DLD1 (cell line): ENCODE results near the gene TASP1.
"Not testable (repeated sequence)": the region's sequence is repeated elsewhere in the genome, so short reads cannot be mapped to it uniquely, and the experiment has no call there.

Experiments
- in situ Hi-C: cut with HindIII; loops from 2 replicates; pipeline ENCODE4 v1.10.0; 2017; ENCODE audit warnings: low sequenced_read_pairs

The TASP1 gene

GRCh38 chr20:13650474-13650873, 11.7 kb upstream of the TASP1 start:
- in situ Hi-C loops = no loop called here

DNA sequence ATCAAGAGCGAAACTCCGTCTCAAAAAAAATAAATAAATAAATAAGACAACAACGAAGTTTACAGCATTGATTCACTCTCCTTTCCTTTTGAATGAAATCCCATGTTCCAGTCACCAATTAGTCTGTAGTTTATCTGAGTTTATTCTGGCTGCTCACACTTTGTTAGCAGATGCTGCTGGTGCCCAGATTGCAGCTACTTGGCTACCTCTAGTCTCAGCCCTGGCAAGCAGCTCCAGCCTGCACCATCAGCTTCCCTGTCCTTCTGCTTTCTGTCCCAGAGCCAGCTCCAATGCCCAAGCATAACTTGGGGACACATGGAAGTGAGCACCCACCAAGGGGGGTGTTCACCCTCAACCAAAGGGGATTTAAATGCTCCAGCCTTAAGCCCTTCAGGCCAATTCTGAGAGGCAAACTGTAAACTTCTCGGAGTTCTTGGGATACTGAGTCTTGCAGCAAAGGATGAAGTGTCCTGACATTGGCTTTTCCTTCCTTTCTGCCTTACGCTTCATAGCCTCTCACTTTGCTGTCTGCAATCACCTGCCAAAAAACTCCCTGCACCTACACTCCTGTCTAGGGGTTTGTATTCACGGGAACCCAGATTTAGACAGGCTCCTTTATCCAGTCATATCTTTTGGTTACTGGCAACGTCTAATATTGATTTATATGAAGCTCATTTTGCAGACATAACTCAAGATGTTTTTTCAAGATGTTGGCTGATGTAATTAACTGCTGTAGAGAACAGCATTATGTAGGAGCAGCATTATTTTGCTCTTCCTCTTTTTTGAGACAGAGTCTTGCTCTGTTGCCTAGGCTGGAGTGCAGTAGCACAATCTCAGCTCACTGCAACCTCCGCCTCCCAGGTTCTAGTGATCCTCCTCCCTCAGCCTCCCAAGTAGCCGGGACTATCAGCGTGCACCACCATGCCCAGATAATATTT, 9.8 kb upstream of the TASP1 start:
- in situ Hi-C loops = no loop called here

- in situ Hi-C loops = no loop called here
Observed at GRCh38 chr20:13644010-13644409, 5.3 kb upstream of the TASP1 start.

- in situ Hi-C loops = no loop called here
Observed at GRCh38 chr20:13639150-13639497, 392 bp upstream of the TASP1 start.

DNA sequence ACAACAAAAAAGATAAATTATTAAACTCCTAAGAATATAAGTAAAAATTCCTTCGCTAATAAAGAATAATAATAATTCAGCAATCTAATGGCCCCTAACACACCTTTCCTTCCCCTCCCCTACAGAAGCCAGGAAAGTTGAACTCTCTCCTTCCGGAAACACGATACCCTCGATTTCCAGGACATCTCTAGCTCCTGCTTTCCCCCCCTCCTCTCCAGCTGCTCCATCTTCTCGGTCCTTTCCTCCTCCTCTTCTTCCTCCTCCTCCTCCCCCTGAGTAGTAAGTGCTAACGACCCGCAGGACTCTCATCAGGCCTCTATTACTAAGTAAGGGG, 603 bp downstream of the TASP1 start:
- in situ Hi-C loops = no loop called here

DNA sequence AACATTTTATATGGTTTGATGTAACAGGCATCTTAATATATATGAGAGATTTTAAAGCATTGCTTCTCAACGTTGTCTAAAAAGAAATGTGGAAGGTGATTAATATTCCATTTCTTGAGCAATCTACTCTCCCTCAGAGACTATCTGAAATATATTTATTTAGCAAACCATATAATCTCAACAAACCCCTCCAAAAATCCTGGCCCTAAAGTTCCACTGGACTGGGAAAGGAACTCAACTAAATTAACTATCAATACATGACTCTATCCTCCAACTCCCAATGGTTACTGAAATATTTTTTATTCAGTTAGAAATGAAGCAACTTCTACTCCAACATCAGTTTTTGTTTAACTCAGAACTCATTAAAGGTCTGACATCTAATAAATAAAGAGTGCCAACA, 6.3 kb downstream of the TASP1 start:
- in situ Hi-C loops = no loop called here

- in situ Hi-C loops = not testable (repeated sequence)
Observed at GRCh38 chr20:13627525-13627924, 11.2 kb downstream of the TASP1 start.

DNA sequence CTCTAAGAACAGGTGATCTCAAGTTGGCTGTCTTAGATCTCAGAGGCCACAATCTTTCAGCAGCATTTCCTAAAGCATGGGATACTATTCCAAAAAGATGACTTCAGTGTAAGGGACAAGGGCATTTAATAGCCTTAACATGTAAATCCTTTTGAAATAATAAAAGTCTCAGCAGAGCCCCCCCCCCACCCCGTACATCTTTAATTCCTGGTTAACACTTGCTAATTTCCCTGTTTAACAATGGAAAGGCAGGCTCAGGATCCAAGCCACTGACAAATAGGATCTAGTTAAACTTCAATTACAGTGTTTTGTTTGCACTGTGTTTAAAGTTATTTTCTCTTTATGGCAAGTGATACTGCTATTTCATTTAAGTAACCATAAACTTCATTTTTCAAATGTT, 12.0 kb downstream of the TASP1 start:
- in situ Hi-C loops = no loop called here

GRCh38 chr20:13625304-13625979, 13.3 kb downstream of the TASP1 start:
- in situ Hi-C loops = no loop called here

- in situ Hi-C loops = not testable (repeated sequence)
Observed at GRCh38 chr20:13619415-13619814, 19.3 kb downstream of the TASP1 start.

DNA sequence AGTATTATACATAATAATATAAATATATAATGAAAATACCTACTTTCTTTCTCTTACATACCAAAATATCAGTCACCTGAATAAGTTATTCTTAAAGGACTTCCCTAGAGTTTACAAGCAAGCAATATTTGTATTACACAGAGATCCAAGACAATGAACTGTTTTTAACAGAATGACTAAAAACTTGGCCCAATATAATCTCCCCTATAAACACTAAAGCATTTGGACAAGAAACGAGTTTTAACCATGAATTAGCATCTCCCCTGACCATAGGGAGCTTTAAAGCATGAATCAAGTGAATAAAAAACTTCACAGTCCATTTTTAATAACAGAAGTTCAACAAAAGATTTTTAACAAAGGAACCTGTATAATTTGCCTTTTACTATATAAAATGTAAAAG, 20.3 kb downstream of the TASP1 start:
- in situ Hi-C loops = not testable (repeated sequence)

GRCh38 chr20:13617585-13617984, 21.1 kb downstream of the TASP1 start:
- in situ Hi-C loops = not testable (repeated sequence)

DNA sequence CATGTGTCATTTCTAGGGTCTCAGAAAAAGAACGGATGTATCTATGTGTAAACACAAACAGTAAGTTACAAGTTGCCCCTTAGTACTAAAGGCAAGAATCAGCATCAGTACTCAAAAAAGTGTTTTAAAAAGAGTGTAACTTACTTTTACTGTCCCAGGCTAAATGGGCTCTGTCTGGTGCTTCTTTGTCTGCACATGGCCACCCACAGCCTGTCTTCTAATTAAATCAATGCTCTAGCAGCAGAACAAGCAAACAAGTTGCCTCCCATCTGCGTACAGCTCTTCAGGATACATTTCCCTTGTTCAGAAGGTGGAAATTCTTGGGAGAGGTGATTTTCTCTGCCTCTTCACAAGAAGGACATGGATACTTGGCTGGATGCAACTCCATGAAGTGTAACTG, 22.0 kb downstream of the TASP1 start:
- in situ Hi-C loops = not testable (repeated sequence)

- in situ Hi-C loops = no loop called here
Observed at GRCh38 chr20:13613917-13614316, 24.8 kb downstream of the TASP1 start.

- in situ Hi-C loops = no loop called here
Observed at GRCh38 chr20:13611611-13612125, 27.1 kb downstream of the TASP1 start.

GRCh38 chr20:13610184-13610583, 28.5 kb downstream of the TASP1 start:
- in situ Hi-C loops = no loop called here

DNA sequence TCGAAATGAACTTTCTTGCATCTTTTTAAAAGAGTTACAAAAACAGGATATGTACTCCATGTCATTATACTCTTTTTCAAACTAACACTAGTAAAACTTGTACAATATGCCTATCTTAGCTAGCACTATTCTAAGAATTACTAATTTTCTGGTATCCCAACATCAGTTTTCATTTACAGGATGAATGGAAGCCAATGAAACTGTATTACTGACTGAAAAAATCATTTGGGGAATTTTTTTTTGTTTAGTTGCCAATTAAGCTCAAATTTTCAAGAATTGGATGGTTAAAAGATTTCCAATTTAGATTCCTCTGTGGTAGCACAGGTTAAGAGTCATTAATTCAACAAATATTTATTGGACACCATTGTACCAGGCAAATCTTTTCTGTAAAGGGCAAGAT, 30.7 kb downstream of the TASP1 start:
- in situ Hi-C loops = no loop called here

DNA sequence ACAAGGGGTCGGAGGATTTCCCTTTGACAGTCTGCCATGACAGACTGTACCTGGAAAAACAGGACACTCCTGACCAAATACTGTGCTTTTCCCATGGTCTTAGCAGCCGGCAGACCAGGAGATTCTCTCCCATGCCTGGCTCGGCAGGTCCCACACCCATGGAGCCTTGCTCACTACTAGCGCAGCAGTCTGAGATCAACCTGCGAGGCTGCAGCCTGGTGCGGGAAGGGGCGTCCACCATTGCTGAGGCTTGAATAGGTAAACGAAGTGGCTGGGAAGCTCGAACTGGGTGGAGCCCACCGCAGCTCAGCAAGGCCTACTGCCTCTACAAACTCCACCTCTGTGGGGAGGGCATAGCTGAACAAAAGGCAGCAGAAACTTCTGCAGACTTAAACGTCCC, 45.3 kb downstream of the TASP1 start:
- in situ Hi-C loops = not testable (repeated sequence)

DNA sequence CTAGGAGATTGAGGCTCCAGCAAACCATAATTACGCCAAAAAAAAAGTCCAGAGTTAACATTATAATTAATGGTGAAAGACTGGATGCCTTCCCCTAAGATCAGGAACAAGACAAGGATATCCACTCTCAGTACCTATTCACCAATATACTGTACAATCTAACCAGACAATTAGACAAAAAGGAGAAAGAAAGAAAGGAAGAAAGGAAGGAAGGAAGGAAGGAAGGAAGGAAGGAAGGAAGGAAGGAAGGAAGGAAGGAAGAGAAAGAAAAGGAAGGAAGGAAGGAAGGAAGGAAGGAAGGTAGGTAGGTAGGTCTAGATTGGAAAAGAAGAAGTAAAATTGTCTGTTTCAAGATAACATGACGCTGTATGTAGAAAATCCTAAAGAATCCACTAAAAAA, 50.7 kb downstream of the TASP1 start:
- in situ Hi-C loops = no loop called here

- in situ Hi-C loops = no loop called here
Observed at GRCh38 chr20:13587370-13587769, 51.4 kb downstream of the TASP1 start.

GRCh38 chr20:13586133-13586532, 52.6 kb downstream of the TASP1 start:
- in situ Hi-C loops = no loop called here

DNA sequence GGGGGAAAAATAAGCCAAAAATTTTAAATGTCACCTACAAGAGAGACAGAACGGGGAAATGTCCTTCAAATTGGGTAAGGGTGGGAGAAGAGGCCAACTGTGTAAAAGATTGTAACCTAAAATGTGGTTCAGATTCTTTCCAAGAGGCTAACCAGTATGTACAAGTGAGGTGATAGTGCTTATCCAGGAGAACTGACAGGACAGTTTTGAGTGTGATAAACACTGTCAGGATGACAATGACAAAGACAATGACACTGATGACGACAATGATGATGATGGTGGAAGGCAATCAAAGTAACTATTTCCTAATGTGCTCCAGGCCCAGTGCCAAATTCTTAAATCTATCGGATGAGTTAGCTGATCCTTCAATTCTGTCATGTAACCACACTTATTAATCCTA, 57.3 kb downstream of the TASP1 start:
- in situ Hi-C loops = no loop called here
